HUES48 (cell line): Measurements from ENCODE around the gene DGAT2.

Experiments used
- H3K27ac ChIP-seq: one replicate; pipeline ENCODE4 v1.7.0; 2013; ENCODE audit warnings: low read depth, low read length, inconsistent platforms
- H3K27me3 ChIP-seq: 2 replicates; pipeline ENCODE4 v1.6.1; 2013; ENCODE audit warnings: mild to moderate bottlenecking, low read length; ENCODE audit not compliant: control insufficient read depth, insufficient read depth
- H3K36me3 ChIP-seq: 2 replicates; pipeline ENCODE4 v1.6.1; 2013; ENCODE audit warnings: low read length; ENCODE audit not compliant: control insufficient read depth, insufficient read depth
- H3K4me1 ChIP-seq: 2 replicates; pipeline ENCODE4 v1.6.1; 2013; ENCODE audit warnings: mild to moderate bottlenecking, low read length; ENCODE audit not compliant: control insufficient read depth, insufficient read depth
- H3K4me3 ChIP-seq: 2 replicates; pipeline ENCODE4 v1.5.1; 2013; ENCODE audit warnings: mild to moderate bottlenecking, low read depth, low read length
- H3K9ac ChIP-seq: 2 replicates; pipeline ENCODE4 v1.6.1; 2013; ENCODE audit warnings: mild to moderate bottlenecking, low read depth, low read length, moderate library complexity
- H3K9me3 ChIP-seq: 2 replicates; pipeline ENCODE4 v1.6.1; 2013; ENCODE audit warnings: low read length; ENCODE audit not compliant: control insufficient read depth, insufficient read depth

The DGAT2 gene

DNA sequence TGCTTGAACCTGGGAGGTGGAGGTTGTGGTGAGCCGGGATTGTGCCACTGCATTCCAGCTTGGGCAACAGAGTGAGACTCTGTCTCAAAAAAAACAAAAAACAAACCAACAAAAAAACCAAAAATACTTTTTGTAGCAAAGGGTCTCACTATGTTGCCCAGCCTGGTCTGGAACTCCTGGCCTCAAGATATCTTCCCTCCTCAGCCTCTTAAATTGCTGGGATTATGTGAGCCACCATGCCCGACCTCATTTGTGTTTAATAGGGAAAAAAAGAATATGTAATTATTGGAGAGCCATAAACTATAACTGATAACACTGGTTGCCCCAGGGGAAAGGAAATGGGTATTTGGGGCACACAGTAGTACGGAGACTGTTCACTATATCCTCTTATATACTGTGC is 66.2 kb downstream of the DGAT2 start:
- H3K36me3 ChIP-seq: no peaks in the 10 kb centered on the region

GRCh38 chr11:75836417-75836816 is 67.8 kb downstream of the DGAT2 start:
- Histone ChIP-seq H3K4me1 (no peaks in the 10 kb centered on the region), H3K9ac (no peak overlapping the region), H3K9me3 (no peaks in the 10 kb centered on the region), H3K36me3 (no peaks in the 10 kb centered on the region), H3K27ac (no peak overlapping the region), H3K4me3 (no peak overlapping the region), H3K27me3 (no peaks in the 10 kb centered on the region)

More for the DNA sequence above, 66.2 kb downstream of the DGAT2 start:
- no peaks in the 10 kb centered on the region for H3K27me3 ChIP-seq
- no peak overlapping the region for H3K4me3 ChIP-seq
- H3K9ac ChIP-seq: no peak overlapping the region
- H3K9me3 ChIP-seq: no peaks in the 10 kb centered on the region
- H3K27ac ChIP-seq: no peak overlapping the region
- no peaks in the 10 kb centered on the region for H3K4me1 ChIP-seq

- Histone ChIP-seq H3K4me1 (no peaks in the 10 kb centered on the region), H3K9ac (no peak overlapping the region), H3K4me3 (no peak overlapping the region), H3K27ac (no peak overlapping the region), H3K36me3 (no peaks in the 10 kb centered on the region), H3K9me3 (no peaks in the 10 kb centered on the region), H3K27me3 (no peaks in the 10 kb centered on the region)
Measured at GRCh38 chr11:75839851-75840250, 71.3 kb downstream of the DGAT2 start.

- Histone ChIP-seq H3K9ac (no peak overlapping the region), H3K9me3 (no peaks in the 10 kb centered on the region), H3K27me3 (no peaks in the 10 kb centered on the region), H3K4me1 (no peaks in the 10 kb centered on the region), H3K4me3 (no peak overlapping the region), H3K36me3 (no peaks in the 10 kb centered on the region), H3K27ac (no peak overlapping the region)
Measured at GRCh38 chr11:75840522-75840921, 71.9 kb downstream of the DGAT2 start.

DNA sequence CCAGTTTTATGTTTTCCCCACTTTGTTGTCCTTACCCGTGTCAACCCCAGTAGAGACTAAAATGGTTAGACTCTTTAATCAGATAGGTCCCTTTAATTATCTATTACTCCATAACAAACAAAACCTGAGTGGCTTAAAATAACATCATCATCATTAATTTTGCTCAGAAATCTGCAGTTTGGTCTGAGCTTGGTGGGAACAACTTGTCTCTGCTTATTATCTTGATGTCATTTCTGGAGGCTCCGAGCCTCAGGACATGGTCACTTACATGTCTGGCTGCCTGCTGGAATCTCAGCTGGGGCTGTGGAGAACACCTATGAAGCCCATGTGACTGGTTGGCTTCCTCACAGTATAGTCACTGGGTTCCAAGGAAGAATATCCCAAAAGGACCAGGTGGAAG is 73.2 kb downstream of the DGAT2 start:
- H3K27ac ChIP-seq: no peak overlapping the region
- no peak overlapping the region for H3K9ac ChIP-seq
- H3K4me3 ChIP-seq: no peak overlapping the region
- H3K9me3 ChIP-seq: no peaks in the 10 kb centered on the region
- no peaks in the 10 kb centered on the region for H3K27me3 ChIP-seq
- H3K4me1 ChIP-seq: no peaks in the 10 kb centered on the region
- H3K36me3 ChIP-seq: no peaks in the 10 kb centered on the region

- Histone ChIP-seq H3K4me3 (no peak overlapping the region), H3K9me3 (no peaks in the 10 kb centered on the region), H3K9ac (no peak overlapping the region), H3K27ac (no peak overlapping the region), H3K36me3 (no peaks in the 10 kb centered on the region), H3K27me3 (no peaks in the 10 kb centered on the region), H3K4me1 (no peaks in the 10 kb centered on the region)
Measured at GRCh38 chr11:75845324-75845723, 76.7 kb downstream of the DGAT2 start.

- Histone ChIP-seq H3K9ac (no peak overlapping the region), H3K27me3 (no peaks in the 10 kb centered on the region), H3K4me1 (no peaks in the 10 kb centered on the region), H3K27ac (no peak overlapping the region), H3K9me3 (no peaks in the 10 kb centered on the region), H3K4me3 (no peak overlapping the region), H3K36me3 (no peaks in the 10 kb centered on the region)
Measured at GRCh38 chr11:75849894-75850293, 81.3 kb downstream of the DGAT2 start.

- Histone ChIP-seq H3K27me3 (no peaks in the 10 kb centered on the region), H3K4me1 (peaks cover 5% of the 10 kb centered on the region; the same call in 1 of the 2 replicates), H3K9me3 (no peaks in the 10 kb centered on the region), H3K36me3 (no peaks in the 10 kb centered on the region), H3K27ac (no peak overlapping the region), H3K4me3 (no peak overlapping the region), H3K9ac (no peak overlapping the region)
Measured at GRCh38 chr11:75850787-75851186, 82.2 kb downstream of the DGAT2 start.
